HL-60/S4 treated with retinoic acid at 250 ng/mL for 4 days and 3 days (cell line): Measurements from ENCODE around the gene PIN1.
"Not testable (repeated sequence)": the region's sequence is repeated elsewhere in the genome, so short reads cannot be mapped to it uniquely, and the experiment has no call there.

ENCODE experiments used
- in situ Hi-C: fragments of 300-500 bp; cut with MboI; formaldehyde crosslinking; loops from 2 replicates; pipeline ENCODE4 v1.7.0; 2022; ENCODE audit warnings: low sequenced_read_pairs

Gene PIN1

GRCh38 chr19:9834726-9835506 is at the start of gene PIN1:
Gene PIN1 (plus strand): TSS chr19:9835318. CDS start chr19:9835345, 27 bp downstream.
- in situ Hi-C loops, result no loop called here

DNA sequence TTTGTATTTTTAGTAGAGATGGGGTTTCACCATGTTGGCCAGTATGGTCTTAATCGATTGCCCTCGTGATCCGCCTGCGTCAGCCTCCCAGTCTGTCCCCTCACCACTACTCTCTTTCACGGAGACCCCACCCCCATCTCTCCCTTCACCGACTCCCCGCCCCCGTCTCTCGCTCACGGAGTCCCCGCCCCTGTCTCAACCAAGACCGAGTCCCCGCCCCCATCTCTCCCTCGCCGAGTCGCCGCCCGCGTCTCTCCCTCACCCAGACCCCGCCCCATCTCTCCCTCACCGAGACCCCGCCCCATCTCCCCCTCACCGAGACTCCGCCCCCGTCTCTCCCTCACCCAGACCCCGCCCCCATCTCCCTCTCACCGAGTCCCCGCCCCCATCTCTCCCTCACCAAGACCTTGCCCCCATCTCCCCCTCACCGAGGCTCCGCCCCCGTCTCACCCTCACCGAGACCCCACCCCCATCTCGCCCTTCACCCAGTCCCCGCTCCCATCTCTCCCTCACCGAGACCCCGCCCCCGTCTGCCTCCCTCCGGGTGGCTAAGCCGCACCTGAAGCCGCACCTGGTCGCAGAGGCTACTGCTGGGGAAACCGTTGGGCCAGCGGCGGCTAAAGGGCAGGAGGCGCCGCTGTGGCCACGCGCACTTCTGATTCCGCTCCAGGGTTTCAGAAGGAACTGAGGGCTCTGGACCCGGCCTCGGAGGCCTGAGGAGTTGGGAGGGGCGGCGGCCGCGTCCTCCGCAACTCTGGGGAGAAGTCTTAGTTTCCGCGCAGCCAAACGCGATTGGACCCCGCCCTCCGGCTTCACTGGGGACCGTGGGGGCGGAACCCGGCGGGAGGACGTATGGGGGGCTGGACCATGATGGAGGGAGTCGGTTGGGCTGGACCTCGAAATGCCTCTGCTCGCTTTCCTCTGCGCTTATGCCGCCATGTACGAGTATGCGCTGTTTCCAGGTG is 49.5 kb upstream of the PIN1 start:
- in situ Hi-C loops, result no loop called here

DNA sequence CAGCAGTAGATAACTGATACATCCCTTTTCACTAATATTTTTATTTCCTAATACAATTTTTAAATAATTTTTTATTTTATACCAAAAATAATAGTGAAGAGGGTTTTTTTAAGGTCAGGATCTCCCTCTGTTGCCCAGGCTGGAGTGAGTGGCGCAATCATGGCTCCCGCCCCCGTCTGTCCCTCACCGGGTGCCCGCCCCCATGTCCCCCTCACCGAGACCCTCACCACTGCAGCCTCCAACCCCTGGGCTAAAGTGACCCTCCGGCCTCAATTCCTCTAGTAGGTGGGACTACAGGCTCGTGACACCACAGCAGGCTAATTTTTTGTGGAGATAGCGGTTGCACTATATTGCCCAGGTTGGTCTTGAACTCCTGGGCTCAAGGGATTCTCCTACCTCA is 48.8 kb upstream of the PIN1 start:
- in situ Hi-C loops, result no loop called here

GRCh38 chr19:9786819-9787218 is 48.3 kb upstream of the PIN1 start:
- in situ Hi-C loops, result no loop called here

- in situ Hi-C loops, result not testable (repeated sequence)
These were observed 46.5 kb upstream of the PIN1 start for GRCh38 chr19:9788604-9789003.

- in situ Hi-C loops, result no loop called here
These were observed 46.1 kb upstream of the PIN1 start for GRCh38 chr19:9789066-9789465.

DNA sequence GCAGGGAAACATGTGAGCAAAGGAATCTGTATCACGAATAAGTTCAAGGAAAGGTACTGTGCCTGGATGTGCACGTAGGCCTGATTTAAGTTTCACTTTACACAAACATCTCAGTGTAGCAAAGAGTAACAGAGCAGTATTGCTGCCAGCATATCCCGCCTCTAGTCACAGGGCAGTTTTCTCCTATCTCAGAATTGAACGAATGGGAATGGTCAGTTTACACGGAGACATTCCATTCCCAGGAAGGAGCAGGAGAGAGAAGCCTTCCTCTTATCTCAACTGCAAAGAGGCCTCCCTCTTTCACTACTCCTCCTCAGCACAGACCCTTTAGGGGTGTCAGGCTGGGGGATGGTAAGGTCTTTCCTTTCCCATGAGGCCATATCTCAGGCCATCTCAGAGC is 45.5 kb upstream of the PIN1 start:
- in situ Hi-C loops, result not testable (repeated sequence)

DNA sequence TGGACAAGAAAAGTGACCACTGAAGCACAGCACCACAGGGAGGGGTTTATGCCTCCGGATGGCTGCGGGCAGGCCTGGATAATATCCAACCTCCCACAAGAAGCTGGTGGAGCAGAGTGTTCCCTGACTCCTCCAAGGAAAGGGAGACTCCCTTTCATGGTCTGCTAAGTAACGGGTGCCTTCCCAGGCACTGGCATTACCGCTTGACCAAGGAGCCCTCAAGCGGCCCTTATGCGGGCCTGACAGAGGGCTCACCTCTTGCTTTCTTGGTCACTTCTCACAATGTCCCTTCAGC is 44.1 kb upstream of the PIN1 start:
- in situ Hi-C loops, result loop anchor here (10.0 kb wide), 1 partner anchor 166 kb away; the partner anchor contains the start of gene ZNF561

- in situ Hi-C loops, result loop anchor here (10.0 kb wide), 1 partner anchor 167 kb away; the partner anchor contains the start of gene ZNF561
These were observed 43.4 kb upstream of the PIN1 start for GRCh38 chr19:9791552-9792205.

GRCh38 chr19:9792206-9793070 is 42.7 kb upstream of the PIN1 start:
- in situ Hi-C loops, result loop anchor here (10.0 kb wide), 1 partner anchor 168 kb away; the partner anchor contains the start of gene ZNF561

DNA sequence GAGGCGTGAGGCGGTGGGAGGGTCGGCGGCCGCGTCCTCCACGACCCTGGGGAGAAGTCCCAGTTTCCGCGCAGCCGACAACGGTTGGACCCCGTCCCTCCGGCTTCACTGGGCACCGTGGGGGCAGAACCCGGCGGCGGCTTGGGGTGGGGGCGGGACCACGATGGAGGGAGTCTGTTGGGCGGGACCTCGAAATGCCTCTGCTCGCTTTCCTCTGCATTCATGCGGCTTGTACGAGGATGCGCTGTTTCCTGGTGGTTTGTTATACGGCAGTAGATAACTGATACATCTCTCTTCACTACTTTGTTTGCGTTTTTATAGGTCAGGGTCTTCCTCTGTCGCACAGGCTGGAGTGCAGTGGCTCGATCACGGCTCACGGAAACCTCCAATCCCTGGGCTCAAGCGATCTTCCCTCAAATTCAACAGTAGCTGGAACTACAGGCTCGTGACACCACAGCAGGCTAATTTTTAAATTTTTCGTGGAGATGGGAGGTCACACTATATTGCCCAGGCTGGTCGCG is 42.0 kb upstream of the PIN1 start:
- in situ Hi-C loops, result loop anchor here (10.0 kb wide), 1 partner anchor 168 kb away; the partner anchor contains the start of gene ZNF561

GRCh38 chr19:9796113-9796773 is 38.9 kb upstream of the PIN1 start:
- in situ Hi-C loops, result loop anchor here (10.0 kb wide), 1 partner anchor 171 kb away; the partner anchor contains the start of gene ZNF561

DNA sequence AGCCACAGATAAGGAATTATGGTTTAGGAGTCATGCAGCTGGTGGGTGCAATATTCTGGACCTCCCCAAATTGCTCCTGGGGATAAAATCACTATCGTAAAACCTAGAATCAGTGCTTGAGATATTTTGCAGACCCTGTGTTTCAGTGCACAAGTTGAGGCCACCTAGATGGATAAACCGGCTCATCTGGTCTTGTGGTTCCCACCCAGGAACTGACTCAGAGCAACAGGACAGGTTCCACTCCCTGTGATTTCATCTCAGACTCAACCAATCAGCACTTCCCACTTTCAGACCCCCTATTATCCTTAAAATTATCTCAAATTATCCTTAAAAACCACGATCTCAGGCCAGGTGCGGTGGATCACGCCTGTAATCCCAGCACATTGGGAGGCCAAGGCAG is 37.2 kb upstream of the PIN1 start:
- in situ Hi-C loops, result loop anchor here (10.0 kb wide), 1 partner anchor 173 kb away; the partner anchor contains the start of gene ZNF561

DNA sequence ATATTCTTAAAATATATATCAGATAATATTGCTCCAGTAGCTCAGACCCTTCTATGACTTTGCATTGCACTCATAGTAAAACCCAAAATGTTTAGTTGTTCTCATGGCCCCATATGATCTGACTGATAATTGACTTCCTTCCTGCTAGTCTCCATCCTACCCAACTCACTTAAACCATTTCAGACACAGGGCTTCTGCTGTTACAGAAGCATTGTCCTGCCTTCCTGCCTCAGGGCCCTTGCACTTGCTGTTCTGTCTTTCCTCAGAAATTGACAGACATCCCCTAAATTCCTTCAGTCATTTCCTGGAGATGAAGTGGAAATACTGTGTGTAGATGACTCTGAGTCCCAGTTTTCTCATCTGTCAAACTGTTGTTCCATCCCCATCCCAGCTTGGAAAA is 36.0 kb upstream of the PIN1 start:
- in situ Hi-C loops, result loop anchor here (10.0 kb wide), 1 partner anchor 174 kb away; the partner anchor contains the start of gene ZNF561

- in situ Hi-C loops, result no loop called here
These were observed 33.1 kb upstream of the PIN1 start for GRCh38 chr19:9801976-9802375.

DNA sequence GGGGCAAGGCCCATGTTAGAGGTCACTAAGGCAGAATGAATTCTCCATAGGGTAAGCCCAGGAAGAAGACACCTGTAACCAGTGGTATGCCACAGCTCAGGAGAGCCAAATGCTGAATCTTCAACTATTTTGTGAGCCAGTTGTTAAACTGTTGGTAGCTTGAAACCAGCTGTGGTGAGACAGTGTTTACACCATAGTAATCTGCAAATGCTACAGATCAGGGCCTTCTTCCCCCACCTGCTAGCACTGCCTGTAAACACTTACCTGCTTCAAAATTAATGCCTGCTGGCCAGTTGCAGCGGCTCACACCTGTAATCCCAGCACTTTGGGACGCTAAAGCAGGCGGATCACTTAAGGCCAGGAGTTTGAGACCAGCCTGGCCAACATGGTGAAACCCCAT is 28.3 kb upstream of the PIN1 start:
- in situ Hi-C loops, result no loop called here

- in situ Hi-C loops, result no loop called here
These were observed 26.0 kb upstream of the PIN1 start for GRCh38 chr19:9808855-9809824.

GRCh38 chr19:9811139-9811538 is 24.0 kb upstream of the PIN1 start:
- in situ Hi-C loops, result no loop called here
